GM19372 (cell line): ENCODE data around the gene STAP1.
A peak's percentile ranks its signal among the peaks of the same experiment; 100 is the strongest.

Source experiments
- ATAC-seq: cut with Tn5 transposase; IDR thresholded peaks from one replicate; pipeline ENCODE4 v1.9.1; 2021; ENCODE audit warnings: mild to moderate bottlenecking, low read depth, moderate library complexity; ENCODE audit not compliant: unreplicated experiment

The STAP1 gene

GRCh38 chr4:67554096-67554495, 4.4 kb upstream of the STAP1 start:
- no peak for ATAC-seq

- no peak for ATAC-seq
Observed at GRCh38 chr4:67555447-67555846, 3.1 kb upstream of the STAP1 start.

- no peak for ATAC-seq
Observed at GRCh38 chr4:67556436-67556835, 2.1 kb upstream of the STAP1 start.

- ATAC-seq = no peak
Observed at GRCh38 chr4:67565284-67565683, 6.8 kb downstream of the STAP1 start.

- no peak for ATAC-seq
Observed at GRCh38 chr4:67566335-67566734, 7.8 kb downstream of the STAP1 start.

- ATAC-seq = no peak
Observed at GRCh38 chr4:67568820-67569219, 10.3 kb downstream of the STAP1 start.

- no peak for ATAC-seq
Observed at GRCh38 chr4:67570537-67570936, 12.0 kb downstream of the STAP1 start.

- no peak for ATAC-seq
Observed at GRCh38 chr4:67571975-67572374, 13.4 kb downstream of the STAP1 start.

- no peak for ATAC-seq
Observed at GRCh38 chr4:67573193-67573592, 14.7 kb downstream of the STAP1 start.

GRCh38 chr4:67575232-67576058, 16.9 kb downstream of the STAP1 start:
- ATAC-seq = peak; percentile 94

GRCh38 chr4:67576059-67576466, 17.5 kb downstream of the STAP1 start:
- no peak for ATAC-seq

- ATAC-seq = no peak
Observed at GRCh38 chr4:67576538-67576937, 18.0 kb downstream of the STAP1 start.

GRCh38 chr4:67580577-67580976, 22.1 kb downstream of the STAP1 start:
- ATAC-seq = no peak

GRCh38 chr4:67581208-67581857, 22.8 kb downstream of the STAP1 start:
- peak; percentile 49 for ATAC-seq

GRCh38 chr4:67581913-67582312, 23.4 kb downstream of the STAP1 start:
- ATAC-seq = no peak

- ATAC-seq = no peak
Observed at GRCh38 chr4:67584496-67584895, 26.0 kb downstream of the STAP1 start.

GRCh38 chr4:67587156-67587555, 28.6 kb downstream of the STAP1 start:
- ATAC-seq = no peak

GRCh38 chr4:67593741-67594175, 35.2 kb downstream of the STAP1 start:
- no peak for ATAC-seq

- ATAC-seq = no peak
Observed at GRCh38 chr4:67603310-67604028, 44.9 kb downstream of the STAP1 start.

GRCh38 chr4:67604029-67604381, 45.5 kb downstream of the STAP1 start:
- no peak for ATAC-seq

GRCh38 chr4:67604749-67605148, 46.2 kb downstream of the STAP1 start:
- ATAC-seq = no peak
